ENCODE results near the gene RABGGTA.

Gene RABGGTA

DNA sequence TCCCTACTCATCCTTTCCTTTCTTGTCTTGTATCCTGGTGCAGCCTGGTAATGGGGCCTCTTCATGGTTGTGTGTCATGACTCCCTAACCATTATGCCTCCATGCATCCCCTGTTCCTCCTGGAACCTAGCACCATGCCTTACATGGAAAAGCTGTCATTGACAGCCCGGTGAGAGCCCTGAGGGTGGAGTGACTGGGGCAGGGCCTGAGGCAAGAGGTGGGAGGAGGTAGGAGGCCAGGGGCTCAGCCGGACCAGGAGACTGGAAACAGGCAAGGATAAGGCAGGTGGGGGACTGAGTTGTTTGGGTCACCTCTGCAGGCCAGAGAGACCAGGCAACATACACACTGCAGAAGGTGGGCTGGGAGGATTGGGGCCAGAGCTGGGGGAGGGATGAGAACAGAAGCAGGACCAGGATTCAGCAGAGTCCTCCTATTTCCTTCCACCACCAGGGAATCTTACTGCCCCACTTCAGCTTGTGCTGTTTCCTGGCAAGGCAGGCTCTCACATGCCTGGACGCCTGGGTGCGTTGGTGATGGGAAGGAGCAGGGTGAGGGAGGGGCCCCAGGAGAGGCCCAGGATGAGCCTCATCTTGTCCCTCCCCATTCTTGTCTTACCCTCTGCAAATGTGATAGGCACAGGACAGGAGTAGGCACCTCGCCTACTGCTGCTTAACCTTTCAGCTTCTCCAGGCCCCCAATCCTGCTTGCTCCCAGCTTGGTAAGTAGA, 38.3 kb upstream of the RABGGTA start, which contains the start of gene LTB4R2:
LTB4R2 (plus strand) TSS at position 603 of the 727 bp plus-strand sequence. CDS start 525 bp downstream, outside the sequence.
- no peak for DNase-seq (ENCODE audit: low spot score)
- Mint-ChIP-seq H3K36me3 (ENCODE audit: low read depth) (peaks cover 57% of the 10 kb centered on the region), H3K4me1 (ENCODE audit: low read depth) (peaks cover 54% of the 10 kb centered on the region), H3K9me3 (no peaks in the 10 kb centered on the region), H3K4me3 (peak within 1 kb of the TSS; percentile 87), H3K27me3 (ENCODE audit: low read depth) (no peaks in the 10 kb centered on the region), H3K27ac (peak within 1 kb of the TSS; percentile 80)

DNA sequence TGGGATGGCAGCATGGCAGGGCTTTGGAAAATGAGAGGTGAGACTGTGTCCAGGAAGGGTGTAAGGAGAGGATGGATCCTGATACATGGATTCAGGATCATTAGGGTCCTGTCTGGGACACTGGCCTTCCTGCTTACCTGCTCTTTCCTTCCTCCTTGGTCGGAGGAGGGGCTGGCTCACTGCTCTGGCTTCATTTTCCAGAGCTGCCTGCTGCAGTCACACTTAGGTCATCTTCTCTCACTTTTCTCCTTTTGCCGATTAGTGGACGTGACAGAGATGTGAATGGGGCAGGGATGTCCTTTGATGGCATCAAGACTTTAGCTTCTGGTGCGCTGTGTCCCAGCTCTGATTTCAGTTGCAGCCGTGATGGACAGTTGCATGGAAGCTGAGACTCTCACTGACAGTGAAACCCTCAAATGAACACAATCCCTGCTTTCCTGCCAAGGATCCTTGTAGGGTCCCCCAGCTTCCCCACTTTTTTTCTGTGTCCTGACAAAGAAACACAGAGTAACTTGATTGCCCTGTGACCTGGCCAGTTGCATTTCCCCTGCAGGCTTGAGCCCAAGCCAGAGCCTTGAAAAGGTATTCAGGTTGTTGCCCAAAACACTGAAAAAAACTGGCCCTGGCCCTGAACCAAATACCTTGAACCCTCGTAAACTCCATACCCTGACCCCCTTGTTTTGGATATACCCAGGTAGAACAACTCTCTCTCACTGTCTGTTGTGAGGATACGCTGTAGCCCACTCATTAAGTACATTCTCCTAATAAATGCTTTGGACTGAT, 37.1 kb upstream of the RABGGTA start:
- H3K4me3 Mint-ChIP-seq = no peak overlapping the region
- H3K4me1 Mint-ChIP-seq (ENCODE audit: low read depth) = peaks cover 42% of the 10 kb centered on the region
- DNase-seq (ENCODE audit: low spot score) = no peak
- no peaks in the 10 kb centered on the region for H3K27me3 Mint-ChIP-seq (ENCODE audit: low read depth)
- H3K9me3 Mint-ChIP-seq = no peaks in the 10 kb centered on the region
- peaks cover 60% of the 10 kb centered on the region for H3K36me3 Mint-ChIP-seq (ENCODE audit: low read depth)
- H3K27ac Mint-ChIP-seq = peak overlapping the region; percentile 66

DNA sequence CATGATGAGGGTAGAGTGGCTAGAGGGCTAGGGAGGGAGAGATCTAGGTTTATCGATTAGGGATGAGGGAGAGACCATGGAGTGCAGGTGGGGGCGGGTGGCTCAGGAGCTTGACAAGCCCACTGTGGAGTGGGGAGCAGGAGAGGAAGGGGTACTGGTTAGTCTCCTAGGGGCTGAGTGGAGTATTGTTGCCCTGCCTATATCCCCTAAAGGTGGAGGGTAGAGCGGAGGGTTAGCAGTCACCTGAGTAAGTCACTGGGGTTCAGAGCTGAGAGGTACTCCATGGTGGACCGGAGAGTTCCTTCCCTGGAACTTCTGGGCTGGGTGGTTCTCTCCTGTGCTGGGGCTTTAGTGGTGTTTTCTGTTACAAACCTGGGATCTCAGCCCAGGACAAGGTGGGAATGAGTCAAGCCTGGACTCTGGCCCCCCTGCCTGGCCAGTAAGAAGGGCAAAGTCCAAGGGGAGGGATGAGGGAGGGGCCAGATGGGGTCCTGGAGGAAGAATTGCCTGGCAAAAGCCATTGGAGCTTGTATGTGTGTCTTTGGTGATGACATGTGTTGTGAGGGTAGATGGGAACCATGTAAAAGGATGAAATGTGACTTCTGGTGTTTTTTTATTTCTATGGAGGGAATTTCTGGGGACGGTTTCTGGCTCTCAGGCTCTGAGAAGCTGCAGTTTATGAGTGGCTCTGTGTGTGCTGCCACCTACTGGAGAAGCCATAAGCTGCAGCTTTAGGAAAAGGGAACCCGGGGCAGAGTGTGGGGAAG, 36.4 kb upstream of the RABGGTA start, which contains the start of gene CIDEB:
CIDEB (minus strand) TSS at position 403 of the 767 bp plus-strand sequence; CDS start at position 284, 119 bp downstream.
- H3K9me3 Mint-ChIP-seq = no peaks in the 10 kb centered on the region
- DNase-seq (ENCODE audit: low spot score) = peak; percentile 48
- peaks cover 34% of the 10 kb centered on the region for H3K4me1 Mint-ChIP-seq (ENCODE audit: low read depth)
- H3K4me3 Mint-ChIP-seq = no peak within 1 kb of the TSS
- H3K36me3 Mint-ChIP-seq (ENCODE audit: low read depth) = peaks cover 64% of the 10 kb centered on the region
- peak within 1 kb of the TSS; percentile 66 for H3K27ac Mint-ChIP-seq
- no peaks in the 10 kb centered on the region for H3K27me3 Mint-ChIP-seq (ENCODE audit: low read depth)

GRCh38 chr14:24307156-24307574, 35.8 kb upstream of the RABGGTA start:
- H3K36me3 Mint-ChIP-seq (ENCODE audit: low read depth) = peaks cover 66% of the 10 kb centered on the region
- peak overlapping the region; percentile 12 for H3K27ac Mint-ChIP-seq
- no peaks in the 10 kb centered on the region for H3K9me3 Mint-ChIP-seq
- no peak overlapping the region for H3K4me3 Mint-ChIP-seq
- H3K4me1 Mint-ChIP-seq (ENCODE audit: low read depth) = peaks cover 28% of the 10 kb centered on the region
- no peaks in the 10 kb centered on the region for H3K27me3 Mint-ChIP-seq (ENCODE audit: low read depth)
- no peak for DNase-seq (ENCODE audit: low spot score)

DNA sequence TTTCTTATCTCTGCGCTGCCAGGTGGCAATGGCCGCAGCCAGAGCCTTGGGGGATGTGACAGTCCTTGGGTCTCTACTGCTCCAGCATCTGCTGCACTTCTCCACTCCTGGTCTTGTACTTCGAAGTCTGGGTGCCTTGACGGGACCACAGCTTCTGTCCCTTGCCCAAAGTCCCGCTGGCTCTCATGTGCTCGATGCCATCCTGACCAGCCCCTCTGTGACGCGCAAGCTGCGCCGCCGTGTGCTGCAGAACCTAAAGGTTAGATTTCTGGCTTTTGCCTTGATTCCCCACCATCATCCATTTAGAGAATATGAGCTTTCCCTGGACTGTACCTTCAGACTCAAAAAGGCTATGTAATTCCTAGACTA, 32.6 kb upstream of the RABGGTA start:
- Mint-ChIP-seq H3K9me3 (no peaks in the 10 kb centered on the region), H3K36me3 (ENCODE audit: low read depth) (peaks cover 68% of the 10 kb centered on the region), H3K27ac (no peak overlapping the region), H3K4me3 (no peak overlapping the region), H3K4me1 (ENCODE audit: low read depth) (peaks cover 17% of the 10 kb centered on the region), H3K27me3 (ENCODE audit: low read depth) (no peaks in the 10 kb centered on the region)
- DNase-seq (ENCODE audit: low spot score) = no peak

GRCh38 chr14:24300326-24300980, 29.1 kb upstream of the RABGGTA start:
- no peaks in the 10 kb centered on the region for H3K27me3 Mint-ChIP-seq (ENCODE audit: low read depth)
- H3K27ac Mint-ChIP-seq = peak overlapping the region; percentile 94
- DNase-seq (ENCODE audit: low spot score) = no peak
- peak overlapping the region; percentile 93 for H3K4me3 Mint-ChIP-seq
- H3K4me1 Mint-ChIP-seq (ENCODE audit: low read depth) = peaks cover 32% of the 10 kb centered on the region
- H3K36me3 Mint-ChIP-seq (ENCODE audit: low read depth) = peaks cover 57% of the 10 kb centered on the region
- no peaks in the 10 kb centered on the region for H3K9me3 Mint-ChIP-seq

GRCh38 chr14:24299255-24300191, 28.1 kb upstream of the RABGGTA start, which contains the start of the genes DHRS1 and NOP9:
Gene DHRS1 (minus strand): TSS chr14:24299780. CDS start chr14:24299106, 674 bp downstream.
Gene NOP9 (plus strand): TSS chr14:24299850. CDS start chr14:24299955, 105 bp downstream.
- H3K36me3 Mint-ChIP-seq (ENCODE audit: low read depth) = peaks cover 52% of the 10 kb centered on the region
- H3K9me3 Mint-ChIP-seq = no peaks in the 10 kb centered on the region
- H3K27me3 Mint-ChIP-seq (ENCODE audit: low read depth) = no peaks in the 10 kb centered on the region
- peak within 1 kb of the TSS; percentile 94 for H3K27ac Mint-ChIP-seq
- peaks cover 32% of the 10 kb centered on the region for H3K4me1 Mint-ChIP-seq (ENCODE audit: low read depth)
- DNase-seq (ENCODE audit: low spot score) = peak; percentile 91
- H3K4me3 Mint-ChIP-seq = peak within 1 kb of the TSS; percentile 93

DNA sequence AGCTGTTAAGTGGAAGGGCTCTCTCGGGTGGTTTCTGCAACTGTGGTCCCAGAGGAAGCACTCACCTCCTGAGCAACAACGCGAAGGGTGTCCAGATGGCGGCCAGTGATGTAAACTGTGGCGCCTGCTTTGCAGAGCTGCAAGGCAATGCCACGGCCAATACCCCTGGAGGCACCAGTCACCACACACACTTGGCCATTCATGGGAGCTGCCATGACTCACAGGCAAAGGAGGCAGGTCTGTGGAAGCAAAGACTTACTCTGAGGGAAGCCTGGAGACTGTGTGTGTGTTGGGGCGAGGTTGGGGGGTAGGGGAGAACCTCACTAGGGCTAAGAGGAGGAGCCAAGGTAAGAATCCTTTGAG, 27.5 kb upstream of the RABGGTA start:
- H3K27ac Mint-ChIP-seq = peak overlapping the region; percentile 94
- DNase-seq (ENCODE audit: low spot score) = no peak
- peaks cover 32% of the 10 kb centered on the region for H3K4me1 Mint-ChIP-seq (ENCODE audit: low read depth)
- H3K9me3 Mint-ChIP-seq = no peaks in the 10 kb centered on the region
- peaks cover 48% of the 10 kb centered on the region for H3K36me3 Mint-ChIP-seq (ENCODE audit: low read depth)
- peak overlapping the region; percentile 93 for H3K4me3 Mint-ChIP-seq
- H3K27me3 Mint-ChIP-seq (ENCODE audit: low read depth) = no peaks in the 10 kb centered on the region

DNA sequence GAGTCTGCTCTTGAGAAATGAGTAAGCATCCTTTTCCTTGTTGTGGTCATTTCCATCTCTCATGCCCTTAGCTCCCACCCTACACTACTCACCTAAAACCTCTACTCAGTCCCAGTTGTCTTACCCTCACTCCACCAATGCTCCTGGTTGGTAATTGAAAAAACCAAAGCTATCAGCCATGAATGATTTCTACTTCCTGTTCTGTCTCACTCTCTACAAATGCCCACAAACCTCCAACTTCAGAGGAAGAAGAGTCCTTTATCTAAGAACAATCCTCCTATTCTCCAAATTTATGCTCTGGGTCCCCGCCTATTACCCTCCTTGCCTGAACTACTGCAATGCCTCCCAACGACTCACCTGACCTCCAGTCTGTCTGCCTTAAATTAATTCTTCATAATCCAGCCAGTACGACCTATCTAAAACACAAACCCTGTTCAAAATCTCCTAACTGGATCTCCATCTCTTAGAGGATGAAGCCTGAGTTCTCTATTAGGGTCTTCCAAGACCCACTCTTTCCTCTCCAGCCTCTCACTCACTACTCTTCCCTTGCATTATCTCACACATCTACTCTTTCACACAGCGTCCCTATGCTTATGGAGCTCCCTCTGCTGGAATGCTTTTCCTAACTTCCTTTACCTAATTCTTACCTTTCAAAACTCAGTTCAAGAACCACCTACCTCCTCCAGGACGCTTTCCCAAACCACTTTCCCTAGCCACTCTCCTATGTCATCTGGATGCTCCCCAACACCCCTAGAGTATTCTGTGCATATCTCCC, 26.0 kb upstream of the RABGGTA start:
- Mint-ChIP-seq H3K4me3 (peak overlapping the region; percentile 41), H3K36me3 (ENCODE audit: low read depth) (peaks cover 38% of the 10 kb centered on the region), H3K27me3 (ENCODE audit: low read depth) (no peaks in the 10 kb centered on the region), H3K9me3 (no peaks in the 10 kb centered on the region), H3K4me1 (ENCODE audit: low read depth) (peaks cover 32% of the 10 kb centered on the region), H3K27ac (peak overlapping the region; percentile 85)
- no peak for DNase-seq (ENCODE audit: low spot score)

DNA sequence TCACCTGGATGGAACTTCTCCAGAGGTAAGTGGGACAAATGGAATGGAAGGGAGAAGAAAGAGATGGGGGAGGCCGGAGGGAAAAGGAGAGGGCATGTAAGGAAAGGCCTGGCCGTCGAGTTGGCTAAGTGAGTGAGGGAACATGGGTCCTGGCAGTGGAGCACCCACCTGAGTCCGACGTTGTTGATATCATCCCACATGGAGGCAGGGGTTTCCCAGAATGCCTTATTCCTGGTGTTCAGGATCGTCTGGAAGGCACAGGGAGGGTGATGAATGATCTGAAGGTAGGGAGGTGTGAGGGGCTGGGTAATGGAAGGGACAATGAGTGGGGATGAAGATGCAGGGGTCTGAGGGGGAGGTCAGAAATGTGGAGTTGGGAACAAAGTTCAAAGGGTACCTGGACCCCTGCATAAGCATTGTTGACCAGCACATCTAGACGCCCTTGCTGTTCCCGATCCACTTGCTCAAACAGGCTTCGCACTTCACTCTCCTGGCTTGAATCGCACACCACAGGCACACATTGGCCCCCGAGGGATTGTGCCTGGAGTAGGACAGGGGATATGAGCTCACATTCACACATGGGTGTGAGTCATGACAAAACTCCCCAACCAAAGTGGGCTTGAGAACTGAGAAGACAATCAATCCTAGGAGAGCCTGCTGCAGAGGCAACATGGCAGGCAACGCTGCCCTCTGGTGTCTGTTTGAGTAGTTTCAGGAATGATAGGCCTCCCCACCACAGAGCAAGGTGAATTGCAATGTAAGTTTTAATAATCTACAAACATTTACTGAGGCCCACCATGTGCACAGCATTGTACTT, 25.2 kb upstream of the RABGGTA start:
- Mint-ChIP-seq H3K9me3 (no peaks in the 10 kb centered on the region), H3K36me3 (ENCODE audit: low read depth) (peaks cover 30% of the 10 kb centered on the region), H3K27me3 (ENCODE audit: low read depth) (no peaks in the 10 kb centered on the region)

DNA sequence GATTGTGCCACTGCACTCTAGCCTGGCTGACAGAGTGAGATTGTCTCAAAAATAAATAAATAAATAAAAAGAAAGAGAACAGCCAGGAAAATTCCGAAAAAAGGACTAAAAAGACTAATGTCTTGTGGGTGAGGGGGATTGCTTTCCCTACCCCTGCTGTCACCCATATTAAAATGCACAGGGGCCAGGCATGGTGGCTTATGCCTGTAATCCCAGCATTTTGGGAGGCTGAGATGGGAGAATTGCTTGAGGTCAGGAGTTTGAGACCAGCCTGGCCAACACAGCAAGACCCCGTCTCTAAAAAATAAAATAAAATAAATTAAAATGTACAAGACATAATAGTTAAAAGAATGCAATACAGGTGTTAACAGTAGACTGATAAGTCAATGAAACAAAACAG, 22.1 kb upstream of the RABGGTA start:
- H3K4me3 Mint-ChIP-seq = no peak overlapping the region
- DNase-seq (ENCODE audit: low spot score) = no peak
- H3K36me3 Mint-ChIP-seq (ENCODE audit: low read depth) = peaks cover 43% of the 10 kb centered on the region
- no peaks in the 10 kb centered on the region for H3K9me3 Mint-ChIP-seq
- no peak overlapping the region for H3K27ac Mint-ChIP-seq
- H3K4me1 Mint-ChIP-seq (ENCODE audit: low read depth) = peaks cover 27% of the 10 kb centered on the region
- H3K27me3 Mint-ChIP-seq (ENCODE audit: low read depth) = no peaks in the 10 kb centered on the region

More for the DNA sequence above, 25.2 kb upstream of the RABGGTA start:
- DNase-seq (ENCODE audit: low spot score) = peak; percentile 70
- H3K4me3 Mint-ChIP-seq = peak overlapping the region; percentile 41
- H3K4me1 Mint-ChIP-seq (ENCODE audit: low read depth) = peaks cover 32% of the 10 kb centered on the region
- peak overlapping the region; percentile 85 for H3K27ac Mint-ChIP-seq

Data from T-helper 2 cell treated with Interferon-gamma antibody and Interleukin-4, amounts not matched to agents 5 μg/mL and 100 μg/mL, for 36 hours (primary cell).